GM12873 (cell line): ENCODE data around the gene SLC2A9.

Source experiments
- CTCF ChIP-seq: IDR thresholded peaks from 2 replicates; pipeline ENCODE4 v1.5.1; 2012; ENCODE audit warnings: low read depth, mild to moderate bottlenecking, moderate library complexity, low read length, control low read depth; ENCODE audit not compliant: insufficient read depth; ENCODE audit errors: missing control alignments

SLC2A9 gene

GRCh38 chr4:9826551-9826950 lies 194.7 kb downstream of the SLC2A9 start:
- TF ChIP-seq CTCF, result no peak

- no peak for TF ChIP-seq CTCF
These were observed 196.2 kb downstream of the SLC2A9 start for GRCh38 chr4:9825049-9825448.

- TF ChIP-seq CTCF, result no peak
These were observed 201.0 kb downstream of the SLC2A9 start for GRCh38 chr4:9820343-9820742.

- TF ChIP-seq CTCF, result no peak
These were observed 205.0 kb downstream of the SLC2A9 start for GRCh38 chr4:9816285-9816684.

GRCh38 chr4:9812501-9813340 lies 208.6 kb downstream of the SLC2A9 start:
- no peak for TF ChIP-seq CTCF

- no peak for TF ChIP-seq CTCF
These were observed 209.5 kb downstream of the SLC2A9 start for GRCh38 chr4:9811806-9812205.

- TF ChIP-seq CTCF, result no peak
These were observed 213.2 kb downstream of the SLC2A9 start for GRCh38 chr4:9808077-9808476.

- no peak for TF ChIP-seq CTCF
These were observed 216.4 kb downstream of the SLC2A9 start for GRCh38 chr4:9804918-9805317.
